T-helper 17 cell (primary cell): ENCODE data around the gene OBSCN. TPM values are rescaled to one million over a fixed set of nuclear protein-coding genes. Genes with fewer than 3 reads are reported as not detected.

Experiments
- ATAC-seq: fragments of 150-1000 bp; cut with Tn5 transposase; 2 replicates; pipeline ENCODE4 v1.10.0; 2021; ENCODE audit warnings: mild to moderate bottlenecking, moderate library complexity
- DNase-seq, 3 donors: peaks; one replicate each; pipeline versions ENCODE4 v3.0.0 to v3.0.0-alpha.2; 2020 to 2021
- H3K9me3 ChIP-seq: one replicate; pipeline ENCODE4 v1.7.0; 2013; ENCODE audit warnings: low read length, mild to moderate bottlenecking; ENCODE audit not compliant: control insufficient read depth, poor library complexity, severe bottlenecking
- H3K27ac Mint-ChIP-seq: one replicate; pipeline ENCODE4 v1.8.0; 2022; ENCODE audit warnings: mild to moderate bottlenecking, moderate library complexity, mixed read lengths
- H3K27me3 Mint-ChIP-seq: one replicate; pipeline ENCODE4 v1.8.0; 2022; ENCODE audit warnings: mixed read lengths
- H3K36me3 Mint-ChIP-seq: one replicate; pipeline ENCODE4 v1.8.0; 2022; ENCODE audit warnings: low read depth, mixed read lengths
- H3K4me1 Mint-ChIP-seq: one replicate; pipeline ENCODE4 v1.8.0; 2022; ENCODE audit warnings: mild to moderate bottlenecking, mixed read lengths
- H3K4me3 Mint-ChIP-seq: one replicate; pipeline ENCODE4 v1.8.0; 2022; ENCODE audit warnings: mild to moderate bottlenecking, moderate library complexity, mixed read lengths
- total RNA-seq, 4 donors: library from RNA in 2 of 4; stranded (reverse) in 2 of 4; gene quantifications; one replicate each; pipeline ENCODE4 v1.2.3 and lab custom pipeline; 2022 to 2026

Gene OBSCN
- total RNA-seq, 2 donors from 2014 or later = 23.1 to 34.2 TPM

DNA sequence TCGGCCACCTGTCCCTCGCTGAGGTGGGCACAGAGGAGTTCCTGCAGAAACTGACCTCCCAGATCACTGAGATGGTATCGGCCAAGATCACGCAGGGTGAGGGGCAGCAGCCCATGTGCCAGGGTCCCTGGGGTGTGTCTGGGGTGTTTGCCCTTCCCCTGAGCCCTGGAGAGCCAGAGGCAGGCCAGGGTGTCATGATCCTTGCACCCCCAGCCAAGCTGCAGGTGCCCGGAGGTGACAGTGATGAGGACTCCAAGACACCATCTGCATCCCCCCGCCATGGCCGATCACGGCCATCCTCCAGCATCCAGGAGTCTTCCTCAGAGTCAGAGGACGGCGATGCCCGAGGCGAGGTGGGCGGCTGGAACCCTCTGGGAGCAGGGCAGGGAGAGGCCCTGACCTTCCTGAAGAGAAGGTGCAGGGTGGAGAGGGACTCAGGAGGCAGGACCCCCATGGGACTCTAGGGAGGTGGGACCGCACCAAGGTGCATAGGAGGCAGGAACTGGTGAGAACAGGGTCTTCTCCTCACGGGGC, 129.3 kb downstream of the OBSCN start:
- ATAC-seq (no peak), DNase-seq (peak in 1 of 3 donors; percentile 4)
- no peaks in the 10 kb centered on the region for H3K27me3 Mint-ChIP-seq
- no peaks in the 10 kb centered on the region for H3K36me3 Mint-ChIP-seq
- no peak overlapping the region for H3K4me3 Mint-ChIP-seq
- H3K27ac Mint-ChIP-seq = no peak overlapping the region
- no peaks in the 10 kb centered on the region for H3K9me3 ChIP-seq
- no peaks in the 10 kb centered on the region for H3K4me1 Mint-ChIP-seq

DNA sequence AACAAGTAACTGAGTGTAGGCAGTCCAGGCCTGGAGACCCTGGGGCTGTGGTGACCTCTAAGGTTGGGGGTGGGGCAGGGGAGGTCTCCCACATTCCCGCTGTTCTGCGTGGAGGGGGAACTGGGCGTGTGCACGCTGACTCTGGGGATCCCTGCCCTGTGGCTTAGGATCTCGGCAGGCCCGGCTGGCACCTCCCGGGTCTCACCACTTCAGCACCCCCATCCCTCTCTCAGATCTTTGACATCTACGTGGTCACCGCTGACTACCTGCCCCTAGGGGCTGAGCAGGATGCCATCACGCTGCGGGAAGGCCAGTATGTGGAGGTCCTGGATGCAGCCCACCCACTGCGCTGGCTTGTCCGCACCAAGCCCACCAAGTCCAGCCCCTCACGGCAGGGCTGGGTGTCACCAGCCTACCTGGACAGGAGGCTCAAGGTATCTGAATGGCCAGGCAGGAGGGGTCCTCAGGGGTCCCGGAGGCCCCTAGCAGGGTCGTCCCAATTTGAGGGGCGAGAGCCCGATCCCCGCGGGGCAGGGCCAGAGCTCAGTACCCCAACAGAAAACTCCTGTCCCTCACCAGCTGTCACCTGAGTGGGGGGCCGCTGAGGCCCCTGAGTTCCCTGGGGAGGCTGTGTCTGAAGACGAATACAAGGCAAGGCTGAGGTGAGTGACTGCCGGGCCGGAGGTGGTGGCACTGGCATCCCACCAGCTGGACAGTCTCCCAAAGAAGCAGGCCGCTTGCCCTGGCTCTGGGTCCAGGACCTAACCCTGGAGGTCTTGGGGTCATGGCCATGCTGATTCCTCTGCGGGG, 130.1 kb downstream of the OBSCN start:
- Mint-ChIP-seq H3K4me1 (no peaks in the 10 kb centered on the region), H3K36me3 (peaks cover 2% of the 10 kb centered on the region), H3K27me3 (no peaks in the 10 kb centered on the region), H3K27ac (no peak overlapping the region), H3K4me3 (no peak overlapping the region)
- ATAC-seq (no peak), DNase-seq (peak in 1 of 3 donors; percentile 7)
- no peaks in the 10 kb centered on the region for H3K9me3 ChIP-seq

DNA sequence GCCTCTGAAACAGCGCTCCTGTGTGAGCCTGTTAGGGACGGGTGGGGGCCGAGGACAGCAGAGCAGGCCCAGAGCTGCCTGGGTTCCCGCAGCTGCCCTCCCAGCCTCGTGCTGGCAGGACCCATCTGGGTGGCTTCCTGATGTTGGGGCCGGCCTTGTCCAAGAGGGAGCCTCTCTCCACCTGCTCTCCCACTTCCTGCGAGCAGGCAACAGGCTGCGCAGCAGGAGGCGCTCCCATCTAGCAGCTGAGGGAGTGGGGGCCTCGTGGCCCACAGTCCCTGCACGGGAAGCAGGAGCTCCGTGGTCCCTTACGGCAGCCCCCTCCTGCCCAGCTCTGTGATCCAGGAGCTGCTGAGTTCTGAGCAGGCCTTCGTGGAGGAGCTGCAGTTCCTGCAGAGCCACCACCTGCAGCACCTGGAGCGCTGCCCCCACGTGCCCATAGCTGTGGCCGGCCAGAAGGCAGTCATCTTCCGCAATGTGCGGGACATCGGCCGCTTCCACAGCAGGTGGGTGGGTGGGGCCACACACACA, 130.7 kb downstream of the OBSCN start:
- Mint-ChIP-seq H3K27ac (no peak overlapping the region), H3K4me1 (no peaks in the 10 kb centered on the region), H3K27me3 (no peaks in the 10 kb centered on the region), H3K4me3 (no peak overlapping the region), H3K36me3 (peaks cover 2% of the 10 kb centered on the region)
- ATAC-seq (no peak), DNase-seq (peak in 1 of 3 donors; percentile 9)
- no peaks in the 10 kb centered on the region for H3K9me3 ChIP-seq

DNA sequence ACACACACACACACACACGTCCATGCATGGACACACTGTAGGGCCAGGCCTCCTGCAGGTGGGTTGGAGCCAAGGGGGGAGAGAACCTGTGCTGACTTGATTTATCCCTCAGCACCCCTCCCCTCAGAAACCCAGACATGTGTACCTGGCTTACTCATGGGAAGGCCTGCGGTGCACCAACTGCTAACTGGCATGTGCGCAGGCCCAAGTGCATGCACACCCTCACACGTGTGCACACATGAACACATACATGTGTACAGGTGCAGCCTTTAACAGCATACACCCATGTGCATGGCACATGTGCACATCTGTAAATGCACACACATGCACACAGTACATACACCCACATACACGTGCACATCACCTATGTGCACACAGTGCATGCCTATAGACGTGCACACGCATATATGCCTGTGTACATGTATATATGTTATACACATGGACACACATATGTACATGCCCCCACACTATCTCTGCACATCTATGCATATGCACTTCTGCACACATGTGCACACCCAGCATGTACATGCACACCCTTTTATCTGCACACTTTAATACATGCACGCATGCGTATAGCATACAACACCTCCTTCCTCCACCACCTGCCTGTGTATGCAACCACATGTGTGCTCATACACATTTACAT, 131.3 kb downstream of the OBSCN start:
- no peak for DNase-seq
- no peak overlapping the region for H3K4me3 Mint-ChIP-seq
- peaks cover 2% of the 10 kb centered on the region for H3K36me3 Mint-ChIP-seq
- no peak overlapping the region for H3K27ac Mint-ChIP-seq
- H3K27me3 Mint-ChIP-seq = no peaks in the 10 kb centered on the region
- ATAC-seq = no peak
- H3K9me3 ChIP-seq = no peaks in the 10 kb centered on the region
- H3K4me1 Mint-ChIP-seq = no peaks in the 10 kb centered on the region

DNA sequence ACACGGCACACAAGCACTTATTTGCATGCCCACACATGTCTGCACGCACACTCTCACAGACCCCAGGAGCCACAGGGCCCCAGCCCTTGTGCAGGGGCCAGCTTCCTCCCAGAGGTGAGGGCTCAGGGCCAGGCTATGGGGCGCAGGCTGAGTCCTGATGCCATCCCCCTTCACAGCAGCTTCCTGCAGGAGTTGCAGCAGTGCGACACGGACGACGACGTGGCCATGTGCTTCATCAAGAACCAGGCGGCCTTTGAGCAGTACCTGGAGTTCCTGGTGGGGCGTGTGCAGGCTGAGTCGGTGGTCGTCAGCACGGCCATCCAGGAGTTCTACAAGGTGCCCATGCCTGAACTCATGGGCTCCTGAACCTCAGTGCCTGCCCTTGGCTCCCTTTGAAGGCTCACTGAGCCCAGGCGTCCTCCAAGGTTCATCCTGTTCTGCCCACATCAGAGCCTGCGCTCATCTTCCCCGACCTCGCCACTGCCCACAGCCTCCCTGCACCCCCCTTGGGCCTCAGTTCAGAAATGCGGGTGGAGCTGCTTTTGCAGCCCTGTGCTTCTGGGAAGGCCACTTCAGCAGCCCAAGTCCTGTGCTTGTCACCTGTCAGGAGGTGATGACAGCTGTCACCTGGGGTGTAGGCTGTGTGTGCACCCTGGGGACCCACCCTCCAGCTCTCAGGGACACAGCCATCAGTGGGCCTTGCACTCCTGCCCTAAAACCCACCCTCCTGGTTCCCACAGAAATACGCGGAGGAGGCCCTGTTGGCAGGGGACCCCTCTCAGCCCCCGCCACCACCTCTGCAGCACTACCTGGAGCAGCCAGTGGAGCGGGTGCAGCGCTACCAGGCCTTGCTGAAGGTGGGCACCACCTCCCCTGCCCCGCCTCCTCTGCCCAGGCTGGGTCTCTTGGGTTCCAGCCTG, 132.2 kb downstream of the OBSCN start:
- H3K27me3 Mint-ChIP-seq = no peaks in the 10 kb centered on the region
- H3K4me1 Mint-ChIP-seq = no peaks in the 10 kb centered on the region
- no peak overlapping the region for H3K27ac Mint-ChIP-seq
- H3K4me3 Mint-ChIP-seq = no peak overlapping the region
- ATAC-seq = no peak
- H3K9me3 ChIP-seq = no peaks in the 10 kb centered on the region
- H3K36me3 Mint-ChIP-seq = peaks cover 2% of the 10 kb centered on the region
- DNase-seq = peak in 1 of 3 donors; percentile 5

DNA sequence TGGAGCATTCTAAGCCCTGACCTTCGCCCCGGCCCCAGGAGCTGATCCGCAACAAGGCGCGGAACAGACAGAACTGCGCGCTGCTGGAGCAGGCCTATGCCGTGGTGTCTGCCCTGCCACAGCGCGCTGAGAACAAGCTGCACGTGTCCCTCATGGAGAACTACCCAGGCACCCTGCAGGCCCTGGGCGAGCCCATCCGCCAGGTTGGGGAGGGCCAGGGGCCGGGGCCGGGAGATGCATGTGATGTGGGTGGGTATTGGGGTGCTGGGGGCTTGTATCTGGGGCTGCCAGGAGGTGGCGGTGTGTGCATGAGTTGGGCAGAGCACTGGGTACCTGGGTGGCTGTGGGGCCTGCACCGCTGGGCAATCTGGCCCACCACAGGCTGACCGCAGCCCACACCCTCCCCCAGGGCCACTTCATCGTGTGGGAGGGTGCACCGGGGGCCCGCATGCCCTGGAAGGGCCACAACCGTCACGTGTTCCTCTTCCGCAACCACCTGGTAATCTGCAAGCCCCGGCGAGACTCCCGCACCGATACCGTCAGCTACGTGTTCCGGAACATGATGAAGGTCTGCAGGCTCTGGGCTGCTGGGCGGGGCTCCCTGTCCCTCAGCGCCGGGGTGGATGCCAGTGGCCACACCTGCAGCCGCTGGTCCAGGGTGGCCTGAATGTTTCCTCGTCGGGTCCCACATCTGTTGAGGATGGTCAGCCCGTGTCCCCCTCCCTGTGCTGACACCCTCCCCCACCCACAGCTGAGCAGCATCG, 133.0 kb downstream of the OBSCN start:
- H3K9me3 ChIP-seq = no peaks in the 10 kb centered on the region
- Mint-ChIP-seq H3K27me3 (no peaks in the 10 kb centered on the region), H3K36me3 (peaks cover 2% of the 10 kb centered on the region), H3K4me1 (no peaks in the 10 kb centered on the region), H3K4me3 (no peak overlapping the region), H3K27ac (no peak overlapping the region)
- no peak for ATAC-seq
- peak in 2 of 3 donors; percentile 6 to 8 for DNase-seq

DNA sequence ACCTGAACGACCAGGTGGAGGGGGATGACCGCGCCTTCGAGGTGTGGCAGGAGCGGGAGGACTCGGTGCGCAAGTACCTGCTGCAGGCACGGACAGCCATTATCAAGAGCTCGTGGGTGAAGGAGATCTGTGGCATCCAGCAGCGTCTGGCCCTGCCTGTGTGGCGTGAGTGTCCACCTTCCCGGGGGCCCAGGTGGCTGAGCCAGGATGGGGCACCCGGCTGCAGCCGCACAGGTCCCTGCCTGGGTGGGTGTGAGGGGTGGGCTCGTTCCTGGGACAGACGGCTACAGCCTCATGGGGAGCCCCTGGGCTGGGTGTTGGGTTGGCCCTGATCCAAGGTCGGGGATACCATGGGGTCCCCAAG, 133.6 kb downstream of the OBSCN start:
- Mint-ChIP-seq H3K27ac (no peak overlapping the region), H3K36me3 (peaks cover 2% of the 10 kb centered on the region), H3K4me3 (no peak overlapping the region), H3K4me1 (no peaks in the 10 kb centered on the region), H3K27me3 (no peaks in the 10 kb centered on the region)
- DNase-seq (peak in 1 of 3 donors; percentile 6), ATAC-seq (no peak)
- H3K9me3 ChIP-seq = no peaks in the 10 kb centered on the region

DNA sequence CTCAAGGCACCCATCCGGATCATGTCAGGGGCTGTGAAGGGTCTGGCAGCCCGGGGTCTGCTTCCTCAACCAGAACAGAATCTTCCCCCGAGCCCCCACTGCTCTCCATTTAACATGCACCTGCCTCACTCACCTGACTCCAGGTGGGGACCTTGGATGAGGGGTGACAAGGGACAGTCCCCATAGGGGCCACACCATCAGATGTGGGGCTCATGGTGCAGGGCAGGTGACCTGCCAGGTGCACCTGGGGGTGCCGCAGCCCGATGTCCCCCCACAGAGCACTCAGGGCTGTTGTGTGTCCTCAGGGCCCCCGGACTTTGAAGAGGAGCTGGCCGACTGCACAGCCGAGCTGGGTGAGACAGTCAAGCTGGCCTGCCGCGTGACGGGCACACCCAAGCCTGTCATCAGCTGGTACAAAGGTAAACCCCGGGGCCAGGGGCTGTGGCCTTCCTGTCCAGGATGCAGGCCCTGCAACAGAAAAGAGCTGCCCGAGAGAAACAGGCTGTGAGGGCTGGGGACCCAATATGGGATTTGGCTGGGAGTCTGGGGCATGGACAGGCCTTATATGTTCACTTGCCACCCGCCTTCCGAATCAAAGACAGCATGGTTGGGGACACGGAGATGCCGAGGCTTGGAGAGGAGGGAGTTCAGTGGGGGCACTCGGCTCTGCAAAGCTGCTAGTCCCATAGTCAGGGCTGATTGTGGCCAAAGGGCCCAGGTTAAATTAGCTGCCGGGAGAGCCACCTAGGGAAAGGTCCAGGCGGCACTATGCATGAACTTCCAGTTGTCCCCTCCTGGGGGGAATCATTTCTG, 134.2 kb downstream of the OBSCN start:
- no peaks in the 10 kb centered on the region for H3K4me1 Mint-ChIP-seq
- H3K9me3 ChIP-seq = no peaks in the 10 kb centered on the region
- no peaks in the 10 kb centered on the region for H3K27me3 Mint-ChIP-seq
- no peak overlapping the region for H3K27ac Mint-ChIP-seq
- H3K4me3 Mint-ChIP-seq = no peak overlapping the region
- no peak for ATAC-seq
- DNase-seq = peak in 2 of 3 donors; percentile 4 to 7
- peaks cover 2% of the 10 kb centered on the region for H3K36me3 Mint-ChIP-seq

DNA sequence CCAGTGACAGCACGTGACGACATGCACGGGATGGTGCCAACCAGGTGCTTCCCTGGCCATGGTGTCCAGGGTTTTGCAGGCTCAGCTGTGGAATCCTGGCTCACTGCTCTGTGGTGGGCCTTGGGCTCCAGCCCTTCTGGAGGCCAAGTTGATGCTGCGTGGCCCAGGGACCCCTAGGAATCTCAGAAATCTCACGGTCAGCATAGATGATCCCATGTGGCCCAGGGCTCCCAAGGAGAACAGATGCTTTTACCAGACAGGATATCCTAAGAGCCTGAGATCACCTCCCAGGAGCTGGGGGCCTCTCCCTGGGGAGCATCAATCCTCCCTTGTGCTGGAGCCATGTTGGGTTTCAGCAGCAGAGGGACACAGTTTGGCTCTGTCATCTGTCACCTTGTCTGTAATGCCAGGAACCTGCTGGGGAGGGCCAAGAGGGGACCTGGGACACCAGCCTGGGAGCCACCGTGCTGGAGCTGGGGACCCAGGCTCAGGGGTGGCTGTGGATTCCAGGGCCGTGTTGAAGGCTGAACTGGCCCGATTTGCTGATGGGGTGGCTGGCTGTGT, 134.9 kb downstream of the OBSCN start:
- Mint-ChIP-seq H3K4me1 (no peaks in the 10 kb centered on the region), H3K27ac (no peak overlapping the region), H3K27me3 (no peaks in the 10 kb centered on the region), H3K4me3 (no peak overlapping the region), H3K36me3 (peaks cover 2% of the 10 kb centered on the region)
- ATAC-seq (no peak), DNase-seq (peak in 2 of 3 donors; percentile 6)
- H3K9me3 ChIP-seq = no peaks in the 10 kb centered on the region

DNA sequence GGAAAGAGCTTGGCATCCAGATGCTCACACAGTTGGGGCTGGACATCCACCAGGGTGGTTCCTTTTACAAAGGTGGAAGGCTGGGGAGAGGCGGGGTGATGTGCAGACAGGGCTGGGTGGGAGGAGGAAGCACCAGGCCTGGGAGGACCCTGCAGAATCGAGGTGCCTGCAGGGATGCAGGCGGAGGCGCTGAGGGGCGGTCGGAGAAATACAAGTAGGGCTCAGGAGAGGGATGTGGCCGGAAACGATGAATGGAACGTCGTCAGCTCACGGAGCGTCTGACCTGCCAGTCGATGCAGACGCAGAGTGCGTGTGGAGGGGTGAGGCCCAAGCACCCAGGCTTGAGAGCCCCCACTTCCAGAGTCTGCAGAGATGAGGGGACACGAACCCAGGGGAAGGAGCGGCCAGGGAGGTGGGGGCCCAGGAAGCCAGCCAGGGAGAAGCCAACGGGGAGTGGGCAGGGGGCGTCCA, 135.4 kb downstream of the OBSCN start:
- Mint-ChIP-seq H3K4me1 (no peaks in the 10 kb centered on the region), H3K27me3 (no peaks in the 10 kb centered on the region), H3K27ac (no peak overlapping the region), H3K36me3 (peaks cover 2% of the 10 kb centered on the region), H3K4me3 (no peak overlapping the region)
- H3K9me3 ChIP-seq = no peaks in the 10 kb centered on the region
- DNase-seq (peak in 2 of 3 donors; percentile 4 to 6), ATAC-seq (no peak)

DNA sequence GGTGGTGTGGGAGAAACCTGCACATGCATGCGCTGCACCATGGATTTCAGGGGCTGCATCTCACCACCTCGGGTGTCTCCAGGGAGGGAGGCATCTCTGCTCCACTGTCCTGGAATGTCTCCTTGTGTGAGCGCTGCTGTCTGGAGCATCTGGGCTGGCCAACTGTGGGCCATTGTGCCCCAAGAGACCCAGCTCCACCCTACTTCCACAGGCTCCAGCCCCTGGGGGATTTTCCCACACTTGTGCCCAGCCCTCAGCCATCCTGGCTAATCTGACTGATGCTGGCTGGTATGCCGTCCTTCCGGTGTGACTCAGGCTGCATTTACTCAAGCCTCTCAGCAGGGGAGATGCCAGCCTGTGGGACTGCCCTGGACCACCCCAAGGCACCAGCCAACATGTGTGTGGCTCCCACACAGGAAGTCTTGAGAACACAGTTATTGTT, 136.8 kb downstream of the OBSCN start:
- no peaks in the 10 kb centered on the region for H3K9me3 ChIP-seq
- Mint-ChIP-seq H3K4me3 (no peak overlapping the region), H3K36me3 (peaks cover 2% of the 10 kb centered on the region), H3K27me3 (no peaks in the 10 kb centered on the region), H3K27ac (no peak overlapping the region), H3K4me1 (peaks cover 4% of the 10 kb centered on the region)
- DNase-seq = no peak
- no peak for ATAC-seq
